GM12878 (cell line): Measurements from ENCODE around the gene MAD1L1. TPM values are rescaled to one million over a fixed set of nuclear protein-coding genes. Genes with fewer than 3 reads are reported as not detected.

Experiments used
- ATAC-seq: fragments of 200-7000 bp; cut with Tn5 transposase; 3 replicates; pipeline ENCODE4 v1.9.1; 2020; ENCODE audit warnings: mild to moderate bottlenecking, moderate library complexity
- BruUV-seq: library from RNA; stranded (reverse); fragments of 400-500 nt; replicated peaks from 2 replicates; lab custom pipeline; 2021; lab: Mats Ljungman, UMichigan
- CTCF ChIA-PET: fragments of 300-600 bp; sonication (Branson Sonifier 250); formaldehyde crosslinking; extraction: SDS; loops from one replicate; lab custom pipeline; 2021; ENCODE audit warnings: inconsistent platforms; lab: Yijun Ruan, JAX
- POLR2A ChIA-PET: fragments of 350-600 bp; formaldehyde crosslinking; extraction: SDS; loops from one replicate; lab custom pipeline; 2021; ENCODE audit warnings: inconsistent platforms; lab: Charles Lee
- RAD21 ChIA-PET: fragments of 300-600 bp; sonication (Branson Sonifier 250); formaldehyde crosslinking; loops from one replicate; lab custom pipeline; 2023; ENCODE audit warnings: antibody characterized with exemption; ENCODE audit not compliant: unreplicated experiment; lab: Charles Lee
- SMC1A ChIA-PET: fragments of 300-600 bp; sonication (Branson Sonifier 250); formaldehyde crosslinking; loops from one replicate; lab custom pipeline; 2023; ENCODE audit not compliant: unreplicated experiment, uncharacterized antibody; lab: Charles Lee
- DNase-seq: peaks from one replicate; pipeline ENCODE4 v3.0.0-alpha.2; 2011; ENCODE audit warnings: low read depth, low spot score
- FAIRE-seq: peaks from 3 replicates; lab custom pipeline; 2011; peaks lifted over from hg19 to GRCh38; lab: Jason Lieb, UNC
- H2AFZ ChIP-seq: 2 replicates; pipeline ENCODE4 v1.6.0; 2011; ENCODE audit warnings: low read depth, low read length, control low read depth; ENCODE audit not compliant: control insufficient read depth
- H3K27ac ChIP-seq: 2 replicates; pipeline ENCODE4 v1.5.1; 2011; ENCODE audit warnings: control low read depth; ENCODE audit not compliant: control insufficient read depth, insufficient read depth
- H3K27me3 ChIP-seq, 2 experiments: replicated peaks in 1 of 2; 2 replicates each; pipeline versions ENCODE4 v1.6.0 to v1.6.1; 2011; ENCODE audit warnings: low read length in 1 of 2; ENCODE audit not compliant: control insufficient read depth in 2 of 2, insufficient read depth in 2 of 2
- H3K36me3 ChIP-seq, 2 experiments: 2 replicates each; pipeline ENCODE4 v1.5.1; 2011; ENCODE audit warnings: low read length in 1 of 2; ENCODE audit not compliant: control insufficient read depth in 2 of 2, insufficient read depth in 2 of 2
- H3K4me1 ChIP-seq: 2 replicates; pipeline ENCODE4 v1.6.1; 2011; ENCODE audit warnings: mild to moderate bottlenecking, low read length, moderate library complexity, mixed read lengths; ENCODE audit not compliant: control insufficient read depth, insufficient read depth
- H3K4me2 ChIP-seq: 2 replicates; pipeline ENCODE4 v1.6.0; 2011; ENCODE audit warnings: control low read depth; ENCODE audit not compliant: control insufficient read depth, insufficient read depth
- H3K4me3 ChIP-seq: fragments of 200-600 bp; sonication (generic); 2 replicates; pipeline ENCODE4 v1.5.1; 2016
- H3K79me2 ChIP-seq: 2 replicates; pipeline ENCODE4 v1.6.0; 2011; ENCODE audit warnings: low read length; ENCODE audit not compliant: control insufficient read depth, insufficient read depth
- H3K9ac ChIP-seq: 2 replicates; pipeline ENCODE4 v1.8.0; 2011; ENCODE audit warnings: low read length, control low read depth, mixed read lengths; ENCODE audit not compliant: control insufficient read depth, insufficient read depth
- H3K9me3 ChIP-seq: replicated peaks from 3 replicates; pipeline ENCODE4 v1.5.1; 2011; ENCODE audit warnings: mild to moderate bottlenecking, low read length; ENCODE audit not compliant: control insufficient read depth, insufficient read depth
- H4K20me1 ChIP-seq: 2 replicates; pipeline ENCODE4 v1.6.0; 2011; ENCODE audit not compliant: control insufficient read depth, insufficient read depth
- HDAC6 ChIP-seq: fragments of 200-600 bp; sonication (generic); IDR thresholded peaks from one replicate; pipeline ENCODE4 v1.8.0; 2017; ENCODE audit warnings: antibody characterized with exemption; ENCODE audit not compliant: unreplicated experiment
- NFXL1 ChIP-seq: fragments of 450-650 bp; IDR thresholded peaks from 2 replicates; pipeline ENCODE4 v1.6.1; 2017; ENCODE audit warnings: antibody characterized with exemption, mild to moderate bottlenecking, borderline replicate concordance
- POLR2A ChIP-seq: IDR thresholded peaks from 2 replicates; pipeline ENCODE4 v1.6.1; 2011; ENCODE audit warnings: low read depth, mild to moderate bottlenecking, low read length
- RBBP5 ChIP-seq: fragments of 200-600 bp; sonication (generic); conservative IDR thresholded peaks from 2 replicates; pipeline ENCODE4 v1.6.1; 2016
- ZNF24 ChIP-seq: fragments of 450-650 bp; IDR thresholded peaks from 2 replicates; pipeline ENCODE4 v1.6.1; 2017; ENCODE audit warnings: antibody characterized with exemption, mild to moderate bottlenecking
- WGBS: methylation state at CpG from one replicate; pipeline ENCODE4 v1.1.6; 2016; ENCODE audit warnings: low lambda C conversion rate; ENCODE audit not compliant: insufficient replicate concordance, insufficient coverage; ENCODE audit errors: missing lambda C conversion rate; 5-methylcytosine and 5-hydroxymethylcytosine counted together
- in situ Hi-C: fragments of 300-500 bp; cut with MboI; formaldehyde crosslinking; loops from 9 replicates; pipeline ENCODE4 v1.14.3; 2018; ENCODE audit warnings: mixed read lengths
- intact Hi-C: fragments of 100-400 bp; cut with micrococcal nuclease; formaldehyde crosslinking; loops from one replicate; pipeline ENCODE4 v1.14.2; 2022; ENCODE audit not compliant: unreplicated experiment
- polyA plus RNA-seq, 11 experiments: library from polyadenylated mRNA; depleted of rRNA in 4 of 11; unstranded in 6 of 11; stranded (reverse) in 5 of 11; fragments of >200 nt; fragmentation: Nextera tagmentation in 4 of 11; fragmentation: Illumina TruSeq in 1 of 11; extraction: Ambion mirVana in 4 of 11; extraction: Trizol in 1 of 11; gene quantifications; 1 replicate in 1 of 11; 2 replicates in 10 of 11; pipeline versions ENCODE4 v1.2.1 to v1.2.3, GENCODE V29; 2011 to 2016; ENCODE audit warnings: inconsistent platforms in 2 of 11, missing spikeins in 2 of 11, low read depth in 1 of 11
- total RNA-seq, 4 experiments: library from RNA; depleted of rRNA in 3 of 4; stranded (reverse); fragments of >200 nt in 3 of 4; fragmentation: Illumina TruSeq in 1 of 4; extraction: Trizol in 1 of 4; gene quantifications; 2 replicates each; pipeline versions ENCODE4 v1.2.1 to v1.2.3, GENCODE V29; 2013 to 2021
- TF ChIP-seq, protein P1 (sequence below): IDR thresholded peaks from 2 replicates; pipeline ENCODE4 v1.6.1; 2011; ENCODE audit warnings: low read depth, mild to moderate bottlenecking, low read length, moderate library complexity, borderline replicate concordance; ENCODE audit errors: extremely low read depth

The MAD1L1 gene
- total and polyA plus RNA-seq, 10 of the 15 experiments (the other 5 are each of a cell fraction or from before 2014, with no cell fraction given), result 2.2 to 76.8 (median 38.3) TPM

DNA sequence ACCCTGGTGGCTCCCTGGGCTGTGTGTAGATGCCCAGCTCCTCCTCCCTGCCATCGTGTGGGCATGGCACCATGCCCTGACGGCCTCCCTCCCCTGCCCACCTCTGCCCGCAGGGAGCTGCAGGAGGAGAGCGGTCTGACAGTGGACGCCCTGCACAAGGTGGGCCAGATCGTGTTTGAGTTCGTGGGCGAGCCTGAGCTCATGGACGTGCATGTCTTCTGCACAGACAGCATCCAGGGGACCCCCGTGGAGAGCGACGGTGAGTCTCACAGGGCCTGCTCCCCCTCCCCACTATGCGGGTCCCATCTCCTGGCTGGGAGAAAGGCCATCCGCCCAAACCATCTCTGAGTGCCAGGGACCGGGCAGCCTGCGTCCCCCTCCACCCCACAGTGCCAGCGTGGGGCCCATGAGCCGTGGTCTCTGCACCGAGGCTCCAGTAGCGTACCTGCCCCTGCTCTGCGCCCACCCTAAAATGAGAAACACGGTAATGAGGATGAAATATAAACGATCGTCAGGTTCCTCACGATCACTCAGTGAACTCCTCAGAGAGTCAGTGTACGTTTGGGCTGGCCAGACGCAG is 17.1 kb upstream of the MAD1L1 start:
- 88% methylated on average over 27 of the region's 27 CpGs for WGBS
- no peaks in the 10 kb centered on the region; the same call in 2 of the 3 replicates for H3K9me3 ChIP-seq
- H3K4me3 ChIP-seq, result peak overlapping the region; percentile 36; the same call in 1 of the 2 replicates
- no TSS peak for BruUV-seq
- intact Hi-C loops, result no loop called here
- H2AFZ ChIP-seq, result no peak overlapping the region
- H3K27me3 ChIP-seq, result no peaks in the 10 kb centered on the region
- no peak for DNase-seq
- TF ChIP-seq NFXL1 (no peak), ZNF24 (no peak), POLR2A (peak; percentile 71; the same call in 1 of the 2 replicates), RBBP5 (no peak), HDAC6 (no peak)
- TF ChIP-seq, protein P1, sequence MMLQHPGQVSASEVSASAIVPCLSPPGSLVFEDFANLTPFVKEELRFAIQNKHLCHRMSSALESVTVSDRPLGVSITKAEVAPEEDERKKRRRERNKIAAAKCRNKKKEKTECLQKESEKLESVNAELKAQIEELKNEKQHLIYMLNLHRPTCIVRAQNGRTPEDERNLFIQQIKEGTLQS, result no peak
- in situ Hi-C loops, result loop anchor here (5.0 kb wide), 1 partner anchor 97 kb away; no protein-coding TSS in a partner anchor
- H3K36me3 ChIP-seq, result peaks cover 4 to 19% of the 10 kb centered on the region in 2 experiments; a peak in 3 of 4 replicates
- ChIA-PET RAD21 (interaction anchor here (1.1 to 3.5 kb wide), 4 partner anchors 9 to 99 kb away, joined by 3 to 20 read pairs (median 6); no protein-coding TSS in a partner anchor), SMC1A (interaction anchor here (1.4 to 3.5 kb wide), 8 partner anchors 9 to 97 kb away, joined by 4 to 27 read pairs (median 8); no protein-coding TSS in a partner anchor), CTCF (interaction anchor here (0.7 to 2.7 kb wide), 8 partner anchors 11 to 98 kb away, joined by 3 to 21 read pairs (median 7); no protein-coding TSS in a partner anchor), POLR2A (interaction anchor here (0.5 to 1.7 kb wide), 4 partner anchors 9 to 47 kb away, joined by 4 to 7 read pairs (median 4); no protein-coding TSS in a partner anchor)
- H3K9ac ChIP-seq, result no peak overlapping the region
- no peaks in the 10 kb centered on the region for H4K20me1 ChIP-seq
- FAIRE-seq, result no peak
- H3K27ac ChIP-seq, result peak overlapping the region; percentile 67; the same call in 1 of the 2 replicates
- ATAC-seq, result no peak; the same call in 2 of the 3 replicates
- peaks cover 32% of the 10 kb centered on the region for H3K4me1 ChIP-seq
- H3K4me2 ChIP-seq, result peak overlapping the region; percentile 87
- H3K79me2 ChIP-seq, result no peaks in the 10 kb centered on the region; the same call in 1 of the 2 replicates
